Lung microvascular endothelial cell (primary cell): ENCODE measurements around the gene GLT8D2. TPM values are rescaled to one million over a fixed set of nuclear protein-coding genes. Genes with fewer than 3 reads are reported as not detected.

Experiments
- DNase-seq, 2 donors: peaks; one replicate each; pipeline versions ENCODE4 v3.0.0 to v3.0.0-alpha.2; 2010; ENCODE audit warnings: low read depth in 2 of 2
- total RNA-seq: library from RNA; depleted of rRNA; stranded (reverse); fragments of >200 nt; gene quantifications from 2 replicates; pipeline ENCODE4 v1.2.1, GENCODE V29; 2014

The GLT8D2 gene
- total RNA-seq, 1 donor from 2014 or later = 6.0 TPM

DNA sequence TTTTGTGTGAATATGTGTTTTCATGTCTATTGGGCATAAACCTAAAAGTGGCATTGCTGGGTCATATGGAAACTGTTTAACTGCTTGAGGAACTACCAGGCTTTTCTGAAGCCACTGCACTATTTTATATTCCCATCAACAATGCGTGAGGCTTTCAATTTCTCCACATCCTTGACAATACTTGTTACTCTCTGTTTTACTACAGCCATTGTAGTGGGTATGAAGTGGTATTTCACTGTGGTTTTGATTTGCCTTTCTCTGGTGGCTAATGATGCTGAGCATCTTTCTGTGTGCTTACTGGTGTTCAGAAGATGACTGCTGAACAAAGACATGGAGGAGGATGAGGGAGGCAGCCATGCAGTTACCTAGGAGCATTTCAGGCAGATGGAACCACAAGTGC lies 97.5 kb downstream of the GLT8D2 start:
- no peak for DNase-seq

DNA sequence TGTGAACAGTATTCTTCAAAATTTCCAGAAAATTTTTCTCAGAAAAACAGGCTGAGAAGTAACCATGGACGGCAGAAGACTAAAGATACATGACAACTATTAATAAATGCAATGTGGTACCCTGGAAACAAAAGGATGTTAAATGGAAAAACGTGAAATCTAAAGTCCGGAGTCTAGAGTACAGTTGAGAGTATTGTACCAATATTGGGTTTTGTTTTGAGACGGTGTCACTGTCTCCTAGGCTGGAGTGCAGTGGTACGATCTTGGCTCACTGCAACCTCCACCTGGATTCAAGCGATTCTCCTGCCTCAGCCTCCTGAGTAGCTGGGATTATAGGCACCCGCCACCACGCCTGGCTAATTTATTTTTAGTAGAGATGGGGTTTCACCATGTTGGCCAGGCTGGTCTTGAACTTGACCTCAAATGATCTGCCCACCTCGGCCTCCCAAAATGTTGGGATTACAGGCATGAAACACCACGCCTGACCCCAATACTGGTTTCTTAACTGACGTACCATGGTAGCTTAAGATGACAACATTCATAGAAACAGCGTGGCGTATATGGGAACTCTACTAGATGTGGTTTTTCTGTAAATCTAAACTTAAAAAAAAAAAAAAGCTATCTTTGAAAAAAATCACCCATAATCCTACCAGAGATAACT lies 101.1 kb downstream of the GLT8D2 start:
- DNase-seq = no peak

DNA sequence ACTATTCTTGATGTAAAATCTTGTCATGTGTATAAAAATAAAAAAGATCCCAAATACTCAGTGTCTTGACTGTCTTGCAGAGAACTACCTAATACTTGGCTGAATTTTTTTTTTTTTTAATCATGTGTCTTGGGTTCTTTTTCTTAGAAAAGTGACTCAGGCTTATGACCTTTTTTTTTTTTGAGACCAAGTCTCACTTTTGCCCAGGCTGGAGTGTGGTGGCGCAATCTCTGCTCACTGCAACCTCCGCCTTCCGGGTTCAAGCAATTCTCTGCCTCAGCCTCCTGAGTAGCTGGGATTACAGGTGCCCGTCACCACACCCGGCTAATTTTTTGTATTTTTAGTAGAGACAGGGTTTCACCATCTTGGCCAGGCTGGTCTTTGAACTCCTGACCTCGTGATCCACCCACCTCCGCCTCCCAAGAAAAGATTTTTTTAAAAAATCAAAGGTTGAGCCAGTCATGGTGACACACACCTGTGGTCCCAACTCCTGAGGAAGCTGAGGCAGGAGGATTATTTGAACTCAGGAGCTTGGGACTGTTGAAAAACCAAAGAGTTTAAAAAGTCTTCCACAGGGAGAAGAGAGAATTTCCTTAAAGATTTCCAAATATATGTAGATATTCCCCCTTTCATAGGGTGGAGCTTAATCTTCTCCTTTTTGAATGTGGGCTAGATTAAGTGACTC lies 102.0 kb downstream of the GLT8D2 start:
- DNase-seq = no peak

DNA sequence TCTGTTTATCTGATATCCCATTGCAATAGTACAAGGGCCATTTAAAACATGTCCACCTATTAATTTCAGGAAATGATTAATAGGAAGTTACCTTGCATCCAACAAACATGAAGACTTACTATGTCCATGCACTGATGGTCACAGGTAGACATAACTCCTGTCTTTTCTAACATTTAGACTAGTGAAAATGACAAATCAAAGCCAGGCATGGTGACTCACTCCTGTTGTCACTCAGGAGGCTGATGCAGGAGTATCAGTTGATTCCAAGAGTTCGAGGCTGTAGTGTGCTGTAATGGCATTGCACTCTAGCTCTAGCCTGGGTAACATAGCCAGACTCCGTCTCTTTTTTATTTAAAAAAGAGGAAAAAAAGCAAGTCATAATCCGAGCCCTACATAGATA lies 105.0 kb downstream of the GLT8D2 start:
- no peak for DNase-seq

Other genes with a start within 250 kb of the GLT8D2 start
- gene NT5DC3, start 209.0 kb downstream of the GLT8D2 start, total RNA-seq = 3.5 and 9.5 TPM in 2 replicates
- gene HSP90B1, start 119.8 kb downstream of the GLT8D2 start, total RNA-seq = 525 and 1,246 TPM in 2 replicates
- 19.6 and 30.6 TPM in 2 replicates for gene TDG, start 84.3 kb downstream of the GLT8D2 start, total RNA-seq
- gene HCFC2, start 14.3 kb upstream of the GLT8D2 start, total RNA-seq = 12.2 and 25.0 TPM in 2 replicates
- gene NFYB, start 88.0 kb upstream of the GLT8D2 start, total RNA-seq = 9.2 and 11.7 TPM in 2 replicates
- gene TXNRD1, start 165.6 kb upstream of the GLT8D2 start, total RNA-seq = 293 and 303 TPM in 2 replicates